ENCODE measurements around the gene TLR10.
"Not testable (repeated sequence)": the region's sequence is repeated elsewhere in the genome, so short reads cannot be mapped to it uniquely, and the experiment has no call there.

TLR10 gene, protein sequence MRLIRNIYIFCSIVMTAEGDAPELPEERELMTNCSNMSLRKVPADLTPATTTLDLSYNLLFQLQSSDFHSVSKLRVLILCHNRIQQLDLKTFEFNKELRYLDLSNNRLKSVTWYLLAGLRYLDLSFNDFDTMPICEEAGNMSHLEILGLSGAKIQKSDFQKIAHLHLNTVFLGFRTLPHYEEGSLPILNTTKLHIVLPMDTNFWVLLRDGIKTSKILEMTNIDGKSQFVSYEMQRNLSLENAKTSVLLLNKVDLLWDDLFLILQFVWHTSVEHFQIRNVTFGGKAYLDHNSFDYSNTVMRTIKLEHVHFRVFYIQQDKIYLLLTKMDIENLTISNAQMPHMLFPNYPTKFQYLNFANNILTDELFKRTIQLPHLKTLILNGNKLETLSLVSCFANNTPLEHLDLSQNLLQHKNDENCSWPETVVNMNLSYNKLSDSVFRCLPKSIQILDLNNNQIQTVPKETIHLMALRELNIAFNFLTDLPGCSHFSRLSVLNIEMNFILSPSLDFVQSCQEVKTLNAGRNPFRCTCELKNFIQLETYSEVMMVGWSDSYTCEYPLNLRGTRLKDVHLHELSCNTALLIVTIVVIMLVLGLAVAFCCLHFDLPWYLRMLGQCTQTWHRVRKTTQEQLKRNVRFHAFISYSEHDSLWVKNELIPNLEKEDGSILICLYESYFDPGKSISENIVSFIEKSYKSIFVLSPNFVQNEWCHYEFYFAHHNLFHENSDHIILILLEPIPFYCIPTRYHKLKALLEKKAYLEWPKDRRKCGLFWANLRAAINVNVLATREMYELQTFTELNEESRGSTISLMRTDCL

GRCh38 chr4:38782452-38783108 lies at the start of gene TLR10:
TSS of gene TLR10 (minus strand) at chr4:38782990. CDS start at chr4:38775590, 7,400 bp downstream.
- peak; percentile 41 for DNase-seq

GRCh38 chr4:38832206-38832605 lies 49.4 kb upstream of the TLR10 start:
- no peak for DNase-seq

- DNase-seq = no peak
Measured at GRCh38 chr4:38831653-38832052, 48.9 kb upstream of the TLR10 start.

- DNase-seq = no peak
Measured at GRCh38 chr4:38829237-38829636, 46.4 kb upstream of the TLR10 start.

- no peak for DNase-seq
Measured at GRCh38 chr4:38823766-38824165, 41.0 kb upstream of the TLR10 start.

DNA sequence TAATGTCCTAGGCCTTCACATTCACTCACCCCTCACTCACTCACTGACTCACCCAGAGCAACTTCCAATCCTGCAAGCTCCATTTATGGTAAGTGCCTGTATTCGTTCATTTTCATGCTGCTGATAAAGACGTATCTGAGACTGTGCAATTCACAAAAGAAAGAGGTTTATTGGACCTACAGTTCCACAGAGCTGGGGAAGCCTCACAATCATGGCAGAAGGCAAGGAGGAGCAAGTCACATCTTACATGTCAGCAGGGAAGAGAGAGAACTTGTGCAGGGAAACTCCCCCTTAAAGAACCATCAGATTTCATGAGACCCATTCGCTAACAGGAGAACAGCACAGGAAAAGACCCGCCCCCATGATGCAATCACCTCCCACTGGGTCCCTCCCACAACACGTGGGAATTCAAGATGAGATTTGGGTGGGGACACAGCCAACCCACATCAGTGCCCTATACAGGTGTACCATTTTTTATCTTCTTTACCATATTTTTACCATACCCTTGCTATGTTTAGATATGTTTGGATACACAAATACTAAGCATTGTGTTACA lies 40.0 kb upstream of the TLR10 start:
- no peak for DNase-seq

DNA sequence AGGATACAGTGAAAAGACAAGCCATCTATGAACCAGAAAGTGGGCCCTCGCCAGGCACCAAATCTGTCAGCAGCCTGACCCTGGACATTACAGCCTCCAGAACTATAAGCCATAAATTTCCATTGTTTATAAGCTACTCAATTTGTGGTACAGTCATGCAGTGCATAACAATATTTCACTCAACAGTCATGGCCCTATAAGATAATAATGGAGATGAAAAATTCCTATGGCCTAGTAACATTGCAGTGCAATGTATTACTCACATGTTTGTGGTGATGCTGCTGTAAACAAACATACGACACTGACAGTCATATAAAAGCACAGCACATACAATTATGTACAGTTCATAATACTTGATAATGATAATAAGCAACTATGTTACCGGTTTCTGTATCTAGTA lies 38.9 kb upstream of the TLR10 start:
- DNase-seq = no peak

DNA sequence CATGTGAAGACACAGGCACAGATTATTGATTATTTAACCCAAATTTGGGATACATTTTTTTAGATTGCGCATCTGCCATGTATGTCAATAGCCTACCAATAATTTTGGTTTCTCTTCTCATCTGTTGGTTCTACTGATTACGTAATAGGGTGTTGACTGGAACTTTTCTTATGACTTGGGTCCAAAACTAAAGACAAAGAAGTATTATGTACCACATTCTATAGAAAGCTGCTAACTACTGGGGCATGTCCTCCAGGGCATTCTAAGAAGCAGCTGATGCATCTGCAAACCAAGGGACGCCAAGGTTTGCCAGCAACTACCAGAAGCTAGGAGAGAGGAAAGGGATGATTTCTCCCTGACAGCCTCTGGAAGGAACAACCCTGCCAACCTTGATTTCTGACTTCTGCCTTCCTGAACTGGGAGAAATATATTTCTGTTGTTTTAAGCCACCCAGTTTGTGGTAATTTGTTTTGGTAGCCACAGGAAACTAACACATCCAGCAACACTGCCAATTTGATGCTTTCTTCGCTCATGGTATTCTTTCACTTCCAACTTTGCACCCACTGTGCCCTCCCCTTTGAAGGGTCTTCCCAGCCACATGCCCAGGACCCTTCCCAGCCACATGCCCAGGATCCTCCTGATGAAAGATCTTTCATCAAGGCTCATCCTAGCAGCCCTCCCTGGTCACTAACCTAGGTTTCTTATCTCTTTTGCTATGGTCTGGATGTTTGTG lies 37.7 kb upstream of the TLR10 start:
- DNase-seq = no peak

- no peak for DNase-seq
Measured at GRCh38 chr4:38819569-38819968, 36.8 kb upstream of the TLR10 start.

DNA sequence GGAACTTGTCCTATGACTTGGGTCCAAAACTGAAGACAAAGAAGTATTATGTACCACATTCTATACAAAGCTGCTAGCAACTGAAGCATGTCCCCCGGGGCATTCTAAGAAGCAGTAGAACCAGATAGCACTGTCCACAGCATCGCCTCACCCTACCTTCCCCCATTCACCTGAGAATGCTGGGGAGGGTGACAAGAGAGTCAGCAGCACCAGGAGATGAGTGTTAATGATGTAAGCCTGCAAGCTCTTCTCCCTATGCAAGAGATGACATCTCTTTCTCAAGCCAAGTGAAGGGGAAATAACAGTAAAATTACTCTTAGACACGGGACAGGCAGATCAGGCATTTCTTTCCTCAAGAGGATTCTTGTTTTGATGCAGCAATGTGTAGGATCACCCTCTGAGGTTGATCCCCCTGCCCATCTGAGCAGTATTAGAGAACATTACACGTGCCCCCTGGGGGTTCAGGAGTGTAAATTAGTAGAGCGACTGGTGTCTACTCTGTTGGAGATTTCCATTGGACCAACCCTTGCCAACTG lies 35.7 kb upstream of the TLR10 start:
- DNase-seq = no peak

- no peak for DNase-seq
Measured at GRCh38 chr4:38815885-38816782, 33.3 kb upstream of the TLR10 start.

GRCh38 chr4:38814386-38814785 lies 31.6 kb upstream of the TLR10 start:
- no peak for DNase-seq

DNA sequence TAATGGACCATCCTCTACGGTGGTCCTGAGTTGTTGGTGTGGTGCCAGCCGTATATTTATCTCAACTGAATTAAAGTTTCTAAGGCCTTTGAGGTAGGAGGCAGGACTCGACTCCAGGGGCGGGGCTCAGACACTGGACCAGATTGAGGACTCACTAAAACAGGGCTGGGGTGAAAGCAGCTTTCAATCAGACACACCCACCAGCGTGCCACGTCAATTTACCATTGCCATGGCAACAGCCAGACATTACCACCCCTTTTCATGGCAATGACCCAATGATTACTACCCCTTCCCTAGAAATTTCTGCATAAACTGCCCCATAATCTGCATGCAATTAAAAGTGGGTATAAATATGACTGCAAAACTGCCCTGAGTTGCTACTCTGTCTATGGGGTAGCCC lies 28.5 kb upstream of the TLR10 start:
- no peak for DNase-seq

GRCh38 chr4:38807462-38807861 lies 24.7 kb upstream of the TLR10 start:
- DNase-seq = not testable (repeated sequence)

GRCh38 chr4:38806251-38806650 lies 23.5 kb upstream of the TLR10 start:
- not testable (repeated sequence) for DNase-seq

DNA sequence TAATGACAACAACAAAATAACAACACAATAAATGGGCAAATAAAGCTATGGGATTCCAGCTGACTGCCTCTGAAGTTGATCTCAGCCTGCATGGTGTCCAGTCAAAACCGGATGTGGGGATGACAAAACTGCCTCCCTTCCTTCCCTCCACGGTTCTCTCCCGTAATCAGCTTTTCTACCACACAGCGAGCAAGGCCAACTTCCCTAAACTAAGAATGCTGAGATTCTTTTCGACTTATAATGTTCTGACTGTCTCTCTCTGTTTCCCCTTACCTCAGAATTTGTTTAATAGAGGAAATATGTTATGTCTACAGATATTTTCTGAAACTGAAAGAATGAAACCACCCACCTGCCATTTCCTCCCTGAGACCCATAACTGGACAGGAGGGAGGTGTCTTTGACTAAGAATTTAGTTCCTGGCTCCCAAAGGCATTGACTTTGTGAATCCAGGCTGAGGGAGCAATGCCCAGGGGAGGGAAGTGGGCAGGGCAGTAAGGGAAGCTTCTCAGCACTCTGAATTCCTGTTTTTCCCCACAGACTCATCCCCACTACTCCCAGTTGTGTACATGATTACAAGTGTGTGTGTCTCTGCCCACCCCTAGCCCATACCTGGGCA lies 22.8 kb upstream of the TLR10 start:
- no peak for DNase-seq

- DNase-seq = no peak
Measured at GRCh38 chr4:38804654-38805295, 22.0 kb upstream of the TLR10 start, which contains the start of gene TLR1. TSS of gene TLR1 (minus strand) at chr4:38804791. CDS start at chr4:38798831, 5,960 bp downstream.

GRCh38 chr4:38803833-38804653 lies 21.3 kb upstream of the TLR10 start:
- no peak for DNase-seq

Data from NCI-H2081 treated with DMSO at 0.1 percent for 48 hours (cell line).